Cortex of kidney (tissue), 1 donor: ENCODE results near the gene CACNA2D3.

Source experiments
- DNase-seq: peaks from one replicate; lab custom pipeline; 2025; lab: John Stamatoyannopoulos, UW

Gene CACNA2D3

DNA sequence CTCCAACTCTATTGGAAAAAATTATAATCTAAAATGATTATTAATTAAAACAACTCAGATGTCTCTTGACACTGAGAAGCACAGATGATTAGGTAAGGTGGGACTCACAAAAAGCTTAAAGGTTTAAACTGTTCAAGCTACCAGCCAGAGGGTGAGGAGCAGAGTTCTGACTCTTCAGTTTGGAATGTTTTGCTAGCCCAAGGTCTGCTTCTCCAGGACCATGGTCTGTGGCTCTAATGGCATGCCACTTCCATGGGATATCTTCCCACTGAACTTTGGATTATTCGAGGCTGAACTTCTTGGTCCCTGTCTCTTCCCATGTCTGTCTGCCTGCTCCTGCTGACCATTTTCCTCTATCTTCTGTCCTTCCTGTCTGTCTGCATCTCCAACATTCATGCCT is 49.2 kb downstream of the CACNA2D3 start:
- DNase-seq: no peak

DNA sequence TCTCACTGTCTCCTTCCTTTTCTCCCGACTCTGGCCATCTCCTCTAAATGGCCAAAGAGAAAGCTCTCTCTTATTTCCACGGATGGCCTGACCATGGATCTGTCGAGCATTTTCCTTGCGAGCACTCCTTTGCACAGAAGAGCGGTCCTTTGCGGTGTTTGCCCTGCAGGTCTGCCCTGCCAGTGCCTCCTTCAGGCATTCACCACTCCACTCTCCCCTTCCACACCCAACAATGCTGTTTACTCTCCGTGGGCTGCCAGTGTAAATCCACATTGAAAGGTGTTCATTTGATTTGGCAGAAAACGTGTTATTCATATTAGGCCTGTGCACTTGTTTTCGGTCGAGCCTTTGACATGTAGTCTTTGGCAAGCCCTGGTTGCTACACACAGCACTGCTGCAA is 49.6 kb downstream of the CACNA2D3 start:
- DNase-seq: no peak

GRCh38 chr3:54173371-54173770 is 51.0 kb downstream of the CACNA2D3 start:
- DNase-seq: no peak

- DNase-seq: no peak
These were observed 53.8 kb downstream of the CACNA2D3 start for GRCh38 chr3:54176106-54176505.

GRCh38 chr3:54177816-54178215 is 55.5 kb downstream of the CACNA2D3 start:
- no peak for DNase-seq

GRCh38 chr3:54178376-54178775 is 56.0 kb downstream of the CACNA2D3 start:
- DNase-seq: no peak

DNA sequence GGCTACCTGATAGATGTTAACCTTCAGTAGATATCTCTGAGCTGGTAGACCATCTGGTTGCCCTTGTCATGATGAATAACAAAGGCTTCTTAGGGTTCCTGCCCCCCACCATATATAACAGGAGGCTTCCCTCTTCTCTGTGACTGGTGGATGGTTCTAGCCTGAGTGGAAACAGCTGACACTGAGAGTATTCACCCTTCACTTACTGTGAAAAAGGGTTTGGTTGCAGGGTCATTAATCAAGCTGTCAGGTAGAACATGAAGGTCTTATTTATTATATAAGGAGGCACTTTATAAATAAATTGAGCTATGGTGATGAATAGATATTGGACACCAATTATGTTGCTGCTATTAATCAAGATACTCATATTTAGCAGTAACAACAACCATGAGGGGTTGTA is 58.6 kb downstream of the CACNA2D3 start:
- no peak for DNase-seq

DNA sequence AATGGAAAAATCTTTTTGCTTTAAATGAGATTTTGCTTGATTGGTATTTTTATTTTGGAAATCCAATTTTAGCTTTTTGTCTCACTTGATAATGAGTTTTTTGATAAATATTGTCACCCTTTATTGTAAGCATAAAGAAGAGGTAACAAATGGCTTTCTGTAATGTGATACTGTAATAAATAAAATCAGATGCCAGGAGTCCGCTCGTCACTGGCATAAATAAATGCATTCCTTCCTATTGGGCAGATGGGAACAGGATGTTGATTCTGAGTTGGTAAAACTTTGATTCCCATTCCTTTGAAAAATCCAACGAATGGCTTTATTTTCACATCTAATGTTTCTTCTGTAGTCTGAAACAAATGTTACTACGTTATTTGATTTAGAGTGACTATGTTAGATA is 59.9 kb downstream of the CACNA2D3 start:
- DNase-seq: no peak

DNA sequence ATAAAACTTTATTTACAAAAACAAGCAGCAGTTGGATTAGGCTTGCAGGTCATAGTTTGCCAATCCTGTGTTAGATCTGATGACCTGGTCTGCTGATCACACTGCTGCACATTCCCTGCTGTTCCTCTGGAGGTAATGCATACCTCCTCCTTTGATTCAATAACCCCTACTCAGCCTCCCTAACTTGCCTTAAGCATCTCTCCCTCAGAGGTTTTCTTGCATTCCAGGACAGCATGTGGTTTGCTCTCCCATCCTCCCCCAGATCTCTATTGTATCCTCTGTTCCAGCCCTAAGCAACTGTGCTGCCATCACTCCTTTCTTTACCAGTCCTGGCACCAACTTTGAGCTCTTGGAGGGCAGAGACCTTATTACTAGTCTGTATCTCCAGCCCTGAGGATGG is 63.4 kb downstream of the CACNA2D3 start:
- DNase-seq: no peak

DNA sequence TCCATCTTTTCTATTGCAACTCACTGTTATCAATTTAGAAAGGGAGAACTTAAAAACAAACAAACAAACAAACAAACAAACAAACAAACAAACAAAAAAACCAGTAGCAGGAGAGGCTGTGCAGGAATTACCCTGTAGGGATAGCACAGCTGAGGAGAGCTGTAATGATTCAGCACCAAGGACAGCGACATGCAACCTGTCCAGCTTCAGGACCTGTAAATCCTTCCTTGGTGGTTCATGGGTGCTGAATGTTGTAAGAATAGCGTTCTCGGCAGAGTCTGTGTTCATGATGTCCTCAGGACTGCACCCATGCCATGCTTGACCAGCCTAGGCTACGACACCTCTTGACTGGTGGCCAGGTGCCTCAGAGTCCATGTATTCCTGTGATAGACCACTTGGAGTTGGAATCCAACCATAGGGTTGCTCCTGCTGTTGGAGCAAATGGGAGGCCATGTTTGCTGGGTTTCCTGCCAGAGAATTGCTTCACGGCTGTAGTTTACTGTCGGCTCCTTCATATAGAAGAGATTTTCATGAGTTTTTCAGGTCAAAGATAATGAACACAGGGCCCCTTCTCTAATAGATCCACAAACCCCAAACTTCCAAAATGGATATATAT is 65.9 kb downstream of the CACNA2D3 start:
- no peak for DNase-seq

- no peak for DNase-seq
These were observed 68.9 kb downstream of the CACNA2D3 start for GRCh38 chr3:54191220-54191619.

DNA sequence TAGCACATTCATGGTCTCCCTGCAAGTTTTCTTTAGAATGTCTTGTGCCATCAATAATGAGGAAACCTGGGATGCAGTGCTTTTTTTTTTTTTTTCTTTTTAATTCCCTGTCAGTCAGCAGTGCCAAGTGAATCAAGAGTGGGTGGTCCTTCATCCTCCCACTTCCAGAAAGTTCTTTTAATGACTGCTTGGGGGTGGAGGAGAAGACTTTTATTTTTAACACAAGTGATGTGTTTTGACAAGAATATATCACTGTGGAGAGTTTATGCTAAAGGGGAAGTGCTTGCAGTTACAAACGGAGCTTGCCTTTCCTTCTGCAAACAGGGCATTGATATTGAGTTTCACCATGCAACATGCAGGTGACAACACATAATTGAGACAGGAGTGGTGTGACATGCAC is 69.7 kb downstream of the CACNA2D3 start:
- DNase-seq: no peak

GRCh38 chr3:54193093-54193492 is 70.7 kb downstream of the CACNA2D3 start:
- no peak for DNase-seq

DNA sequence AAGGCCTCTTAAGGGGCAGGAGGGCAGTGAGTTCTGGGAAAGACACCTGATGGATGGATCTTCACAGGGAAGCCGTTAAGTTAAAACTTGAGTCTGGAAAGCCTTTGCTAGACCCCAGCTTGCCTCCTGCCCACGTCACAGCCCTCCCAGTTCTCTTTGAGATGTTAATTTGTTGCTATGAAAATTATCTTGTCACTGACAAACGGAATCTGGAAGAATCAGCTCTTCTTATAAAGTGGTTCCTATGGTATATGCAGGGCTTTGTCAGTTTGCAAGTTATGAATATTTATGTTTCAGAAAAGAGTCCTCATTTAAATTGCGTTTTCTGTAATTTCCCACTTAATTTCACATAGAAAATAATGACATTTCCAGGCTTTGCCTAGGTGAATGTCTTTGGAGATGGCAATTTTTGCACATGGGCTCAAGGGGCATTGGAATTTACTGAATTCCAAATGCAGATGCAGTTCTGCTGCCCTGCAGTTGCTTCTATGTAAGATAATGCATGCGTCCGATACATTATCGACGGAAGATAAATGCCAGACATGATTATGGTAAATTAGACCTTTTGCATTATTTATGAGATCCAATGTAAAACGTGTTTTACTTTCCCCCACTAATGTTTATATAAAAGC is 74.1 kb downstream of the CACNA2D3 start:
- no peak for DNase-seq

GRCh38 chr3:54197509-54197908 is 75.2 kb downstream of the CACNA2D3 start:
- no peak for DNase-seq

DNA sequence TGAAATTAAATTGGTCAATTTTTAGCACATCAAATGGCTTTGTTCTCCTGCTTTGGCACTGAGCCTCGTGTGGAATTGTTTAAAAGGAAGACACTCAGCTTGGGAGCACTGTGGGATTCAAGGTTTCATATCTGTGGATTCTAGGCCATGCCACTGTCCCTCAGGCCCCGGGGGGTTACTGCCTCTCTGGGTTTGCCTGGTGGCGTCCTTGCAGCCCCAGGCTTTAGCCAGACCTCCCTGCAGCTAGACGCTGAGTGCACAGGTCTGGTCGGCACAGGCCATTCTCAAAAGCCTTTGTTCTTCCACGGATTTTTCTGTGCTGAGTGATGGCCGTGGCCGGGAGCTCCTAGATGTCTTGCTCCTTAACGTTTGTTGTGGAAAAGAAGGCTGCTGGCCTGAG is 76.2 kb downstream of the CACNA2D3 start:
- DNase-seq: no peak

DNA sequence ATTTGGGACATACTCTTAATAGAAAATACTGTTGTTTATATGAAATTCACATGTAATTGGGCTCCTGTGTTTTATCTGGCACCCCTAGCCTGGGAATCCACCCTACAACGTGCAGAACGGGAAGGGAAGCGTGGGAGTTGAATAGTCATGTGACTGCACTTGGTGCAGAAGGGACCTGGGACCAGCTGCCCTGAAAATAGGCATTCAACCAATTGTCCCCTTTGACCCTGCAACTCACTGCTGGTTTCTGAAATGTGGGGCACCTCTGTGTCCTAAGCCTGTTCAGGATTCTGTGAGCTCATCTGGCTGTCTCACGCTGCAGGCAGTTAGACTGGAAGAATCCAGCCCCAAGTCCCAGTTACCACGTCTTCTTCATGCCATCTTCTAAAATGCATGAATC is 79.7 kb downstream of the CACNA2D3 start:
- DNase-seq: no peak

DNA sequence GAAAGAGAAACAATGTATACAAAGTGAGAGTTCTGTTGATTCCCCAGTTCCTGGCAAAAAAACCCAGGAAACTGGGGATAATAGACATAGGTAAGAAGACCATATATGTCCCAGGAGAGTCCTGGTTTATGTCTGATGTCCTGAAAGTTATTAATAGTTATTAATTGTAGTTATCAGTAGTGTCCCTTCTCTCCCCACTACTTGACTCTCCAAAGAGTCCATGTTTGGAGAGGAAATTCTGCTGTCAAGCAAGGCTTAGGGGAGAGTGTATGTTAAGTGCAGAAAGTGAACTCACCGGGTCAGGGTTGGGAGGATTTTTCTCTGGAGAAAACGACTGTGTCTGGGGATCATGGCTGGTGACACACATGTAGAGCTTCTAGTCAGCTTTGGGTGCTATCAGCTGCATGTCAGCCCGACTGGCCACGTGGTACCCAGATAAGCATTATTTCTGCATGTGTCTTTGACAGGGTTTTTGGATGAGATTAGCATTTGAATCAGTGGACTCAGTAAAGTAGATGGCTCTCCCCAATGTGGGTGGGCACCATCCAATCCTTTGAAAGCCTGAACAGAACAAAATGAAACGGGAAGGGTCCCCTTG is 80.4 kb downstream of the CACNA2D3 start:
- no peak for DNase-seq

DNA sequence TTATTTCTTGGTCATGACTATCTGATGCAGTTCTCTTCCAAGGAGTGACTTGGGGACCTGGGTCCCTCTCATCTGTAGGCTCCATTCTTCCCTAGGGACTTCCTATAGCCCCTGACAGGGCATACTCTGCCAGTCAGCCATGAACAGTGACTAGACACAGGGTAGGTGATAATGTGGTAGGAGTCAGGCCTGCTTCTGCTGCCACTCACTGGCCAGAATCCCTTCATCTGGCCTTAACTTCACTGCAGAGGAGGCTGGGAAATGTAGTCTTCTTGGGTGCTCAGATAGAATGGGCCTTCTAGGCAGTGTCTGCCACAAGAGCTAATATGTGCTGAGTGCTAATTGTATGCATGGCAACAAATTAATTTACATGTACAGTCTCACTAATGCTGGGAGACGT is 84.5 kb downstream of the CACNA2D3 start:
- DNase-seq: no peak

DNA sequence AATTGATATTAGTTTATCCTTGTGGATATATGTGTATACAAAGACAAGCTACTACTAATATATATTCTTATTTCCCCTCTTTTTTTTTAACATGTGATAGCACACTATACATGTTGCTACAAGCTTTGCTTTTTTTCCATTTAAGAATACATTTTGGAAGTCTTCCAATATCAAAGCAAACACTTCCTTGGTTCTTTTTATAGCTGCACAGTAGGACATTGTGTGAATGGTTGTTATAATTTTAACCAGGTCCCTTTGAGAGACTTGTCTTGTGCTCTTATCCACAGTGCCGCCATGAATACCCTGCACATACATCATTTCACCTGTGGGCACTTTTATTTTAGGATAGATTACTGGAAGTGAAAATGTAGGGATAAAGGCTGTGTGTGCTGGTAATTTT is 88.7 kb downstream of the CACNA2D3 start:
- DNase-seq: no peak

DNA sequence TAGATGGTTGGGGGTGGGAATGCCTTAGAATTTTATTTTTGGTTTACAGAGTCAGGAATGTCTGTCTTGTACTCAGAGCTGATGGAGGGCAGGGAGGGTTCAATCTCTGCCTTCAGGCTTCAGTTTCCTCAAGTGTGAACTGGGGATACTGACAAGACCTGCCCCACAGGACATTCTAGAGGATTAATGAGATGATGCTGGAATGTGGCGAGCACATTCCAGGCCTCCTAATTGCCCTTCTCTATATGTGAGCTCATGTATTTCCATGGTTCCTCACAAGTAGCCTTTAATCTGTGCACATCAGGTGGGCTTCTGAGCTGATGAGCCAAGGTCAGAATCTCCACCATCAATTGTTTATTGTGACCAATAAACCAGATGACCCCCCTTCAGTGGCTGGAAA is 90.4 kb downstream of the CACNA2D3 start:
- no peak for DNase-seq

DNA sequence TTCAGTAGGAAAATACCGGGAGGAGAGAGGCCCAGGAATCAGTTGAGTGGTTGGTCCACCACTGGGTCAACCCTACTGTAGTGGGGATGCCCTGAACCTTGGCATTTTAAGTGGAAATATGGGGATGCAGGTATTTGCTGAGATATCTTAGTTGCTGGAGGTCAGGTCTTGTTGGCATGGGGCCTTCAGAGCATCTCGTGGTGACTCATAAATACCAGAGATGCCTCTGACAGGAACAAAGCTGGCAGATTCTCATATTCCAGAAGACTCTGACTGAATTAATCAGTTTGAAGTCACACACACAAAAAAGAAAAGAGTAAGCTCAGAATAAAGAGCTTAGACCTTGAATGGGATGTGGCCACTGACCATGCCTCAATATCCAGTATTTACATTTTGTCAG is 91.6 kb downstream of the CACNA2D3 start:
- no peak for DNase-seq

GRCh38 chr3:54214845-54215244 is 92.5 kb downstream of the CACNA2D3 start:
- no peak for DNase-seq

- no peak for DNase-seq
These were observed 93.2 kb downstream of the CACNA2D3 start for GRCh38 chr3:54215521-54215920.
